ENCODE results near the gene CYSRT1. TPM values are rescaled to one million over a fixed set of nuclear protein-coding genes. Genes with fewer than 3 reads are reported as not detected.

Gene CYSRT1
- total and polyA plus RNA-seq, 2 donors (not counting 1 experiment from before 2014, with no cell fraction given) = 0.19 to 0.66 TPM

DNA sequence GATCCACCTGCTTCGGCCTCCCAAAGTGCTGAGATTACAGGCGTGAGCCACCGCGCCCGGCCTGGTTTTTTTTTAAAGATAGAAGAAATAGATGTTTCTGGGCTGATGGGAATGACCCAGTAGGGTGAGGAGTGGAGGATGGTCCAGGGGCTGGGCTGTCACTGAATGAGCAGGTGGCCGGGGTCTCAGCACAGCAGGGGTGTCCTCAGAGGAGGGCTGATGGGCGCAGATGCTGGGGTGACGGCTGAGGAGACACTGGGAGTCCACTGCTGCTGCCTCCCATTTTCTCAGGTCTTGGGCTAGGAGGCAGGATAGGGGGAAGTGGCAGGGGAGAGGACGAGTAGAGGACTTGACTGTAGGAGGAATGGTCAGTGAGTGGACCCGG lies 50.2 kb downstream of the CYSRT1 start:
- H3K9ac ChIP-seq (ENCODE audit: insufficient read depth, low read length) = no peak overlapping the region
- no peak overlapping the region for H2AFZ ChIP-seq (ENCODE audit: low read length)
- peaks cover 19% of the 10 kb centered on the region for H3K79me2 ChIP-seq (ENCODE audit: control insufficient read depth, insufficient read depth, low read length)
- peaks cover 10% of the 10 kb centered on the region for H3K4me1 ChIP-seq (ENCODE audit: control insufficient read depth, extremely low read depth, insufficient read depth, low read length)
- TF ChIP-seq, protein P1, sequence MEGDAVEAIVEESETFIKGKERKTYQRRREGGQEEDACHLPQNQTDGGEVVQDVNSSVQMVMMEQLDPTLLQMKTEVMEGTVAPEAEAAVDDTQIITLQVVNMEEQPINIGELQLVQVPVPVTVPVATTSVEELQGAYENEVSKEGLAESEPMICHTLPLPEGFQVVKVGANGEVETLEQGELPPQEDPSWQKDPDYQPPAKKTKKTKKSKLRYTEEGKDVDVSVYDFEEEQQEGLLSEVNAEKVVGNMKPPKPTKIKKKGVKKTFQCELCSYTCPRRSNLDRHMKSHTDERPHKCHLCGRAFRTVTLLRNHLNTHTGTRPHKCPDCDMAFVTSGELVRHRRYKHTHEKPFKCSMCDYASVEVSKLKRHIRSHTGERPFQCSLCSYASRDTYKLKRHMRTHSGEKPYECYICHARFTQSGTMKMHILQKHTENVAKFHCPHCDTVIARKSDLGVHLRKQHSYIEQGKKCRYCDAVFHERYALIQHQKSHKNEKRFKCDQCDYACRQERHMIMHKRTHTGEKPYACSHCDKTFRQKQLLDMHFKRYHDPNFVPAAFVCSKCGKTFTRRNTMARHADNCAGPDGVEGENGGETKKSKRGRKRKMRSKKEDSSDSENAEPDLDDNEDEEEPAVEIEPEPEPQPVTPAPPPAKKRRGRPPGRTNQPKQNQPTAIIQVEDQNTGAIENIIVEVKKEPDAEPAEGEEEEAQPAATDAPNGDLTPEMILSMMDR (conservative IDR thresholded peaks at IDR 0.05 in 1 of 2, IDR thresholded peaks at IDR 0.05 in 1 of 2; ENCODE audit: low read depth in 1 of 2, low read length in 2 of 2) = no peak
- TF ChIP-seq EZH2 (IDR thresholded peaks at IDR 0.05; ENCODE audit: low read length, missing control alignments) = no peak
- no peak for DNase-seq (ENCODE audit: low read depth in 2 of 2)
- H3K9me3 ChIP-seq (ENCODE audit: control insufficient read depth, insufficient read depth, low read depth, low read length) = no peaks in the 10 kb centered on the region
- no peak overlapping the region for H3K27ac ChIP-seq (ENCODE audit: insufficient read depth, low read length)
- H3K36me3 ChIP-seq (ENCODE audit: control insufficient read depth, insufficient read depth, low read length) = peaks cover 34% of the 10 kb centered on the region
- no peaks in the 10 kb centered on the region for H4K20me1 ChIP-seq (ENCODE audit: control insufficient read depth, extremely low read depth, insufficient read depth, low read length)
- H3K4me2 ChIP-seq (ENCODE audit: extremely low read depth, insufficient read depth, low read length) = no peak overlapping the region
- no peak overlapping the region for H3K4me3 ChIP-seq (replicated peaks in 1 of 4; ENCODE audit: control extremely low read depth in 1 of 4, insufficient read depth in 1 of 4, low read depth in 3 of 4, low read length in 4 of 4)
- H3K27me3 ChIP-seq (ENCODE audit: control insufficient read depth, insufficient read depth, low read length) = no peaks in the 10 kb centered on the region

Other genes starting within 250 kb of the CYSRT1 start
Only the 30 nearest of the 32 such genes appear.
- 13.7 and 14.9 TPM in 2 replicates for gene PAXX, start 232.8 kb upstream of the CYSRT1 start, total RNA-seq
- 6.1 and 9.9 TPM in 2 replicates for gene PAXX, start 232.8 kb upstream of the CYSRT1 start, polyA plus RNA-seq
- gene CLIC3, start 228.6 kb upstream of the CYSRT1 start, total RNA-seq = 1.3 and 3.5 TPM in 2 replicates
- 0.98 and 1.5 TPM in 2 replicates for gene CLIC3, start 228.6 kb upstream of the CYSRT1 start, polyA plus RNA-seq
- gene ABCA2, start 196.9 kb upstream of the CYSRT1 start, total RNA-seq = 13.9 and 21.8 TPM in 2 replicates
- gene ABCA2, start 196.9 kb upstream of the CYSRT1 start, polyA plus RNA-seq = 8.5 and 13.4 TPM in 2 replicates
- gene FUT7, start 193.1 kb upstream of the CYSRT1 start, total RNA-seq = not detected in 2 replicates
- not detected in 2 replicates for gene FUT7, start 193.1 kb upstream of the CYSRT1 start, polyA plus RNA-seq
- 10.5 and 15.7 TPM in 2 replicates for gene NPDC1, start 179.0 kb upstream of the CYSRT1 start, total RNA-seq
- gene NPDC1, start 179.0 kb upstream of the CYSRT1 start, polyA plus RNA-seq = 9.0 and 12.1 TPM in 2 replicates
- gene ENTPD2, start 171.1 kb upstream of the CYSRT1 start, total RNA-seq = under 0.01 TPM in 2 replicates
- gene ENTPD2, start 171.1 kb upstream of the CYSRT1 start, polyA plus RNA-seq = not detected in 2 replicates
- 0.26 and 2.8 TPM in 2 replicates for gene SAPCD2, start 154.6 kb upstream of the CYSRT1 start, total RNA-seq
- 0.85 and 2.7 TPM in 2 replicates for gene SAPCD2, start 154.6 kb upstream of the CYSRT1 start, polyA plus RNA-seq
- 15.7 and 21.1 TPM in 2 replicates for gene UAP1L1, start 147.7 kb upstream of the CYSRT1 start, total RNA-seq
- 16.4 and 17.9 TPM in 2 replicates for gene UAP1L1, start 147.7 kb upstream of the CYSRT1 start, polyA plus RNA-seq
- 63.2 and 96.6 TPM in 2 replicates for gene MAN1B1, start 138.2 kb upstream of the CYSRT1 start, total RNA-seq
- 43.0 and 45.5 TPM in 2 replicates for gene MAN1B1, start 138.2 kb upstream of the CYSRT1 start, polyA plus RNA-seq
- gene DPP7, start 110.4 kb upstream of the CYSRT1 start, total RNA-seq = 93.0 and 126 TPM in 2 replicates
- gene DPP7, start 110.4 kb upstream of the CYSRT1 start, polyA plus RNA-seq = 28.6 and 44.3 TPM in 2 replicates
- under 0.01 TPM in 1 of 2 replicates, not detected in the other for gene GRIN1, start 86.0 kb upstream of the CYSRT1 start, total RNA-seq
- 0.06 and 0.08 TPM in 2 replicates for gene GRIN1, start 86.0 kb upstream of the CYSRT1 start, polyA plus RNA-seq
- not detected in 2 replicates for gene LRRC26, start 55.1 kb upstream of the CYSRT1 start, total RNA-seq
- not detected in 2 replicates for gene LRRC26, start 55.1 kb upstream of the CYSRT1 start, polyA plus RNA-seq
- not detected in 2 replicates for gene TMEM210, start 53.1 kb upstream of the CYSRT1 start, total RNA-seq
- not detected in 2 replicates for gene TMEM210, start 53.1 kb upstream of the CYSRT1 start, polyA plus RNA-seq
- gene ANAPC2, start 36.6 kb upstream of the CYSRT1 start, total RNA-seq = 15.9 and 18.0 TPM in 2 replicates
- 9.1 and 12.3 TPM in 2 replicates for gene ANAPC2, start 36.6 kb upstream of the CYSRT1 start, polyA plus RNA-seq
- 56.3 and 58.3 TPM in 2 replicates for gene SSNA1, start 36.5 kb upstream of the CYSRT1 start, total RNA-seq
- gene SSNA1, start 36.5 kb upstream of the CYSRT1 start, polyA plus RNA-seq = 37.7 and 51.2 TPM in 2 replicates
- 5.1 and 5.8 TPM in 2 replicates for gene TPRN, start 24.4 kb upstream of the CYSRT1 start, total RNA-seq
- gene TPRN, start 24.4 kb upstream of the CYSRT1 start, polyA plus RNA-seq = 1.6 and 2.3 TPM in 2 replicates
- 36.2 and 36.3 TPM in 2 replicates for gene TMEM203, start 19.5 kb upstream of the CYSRT1 start, total RNA-seq
- 38.6 and 44.9 TPM in 2 replicates for gene TMEM203, start 19.5 kb upstream of the CYSRT1 start, polyA plus RNA-seq
- 2.6 and 3.1 TPM in 2 replicates for gene NDOR1, start 19.5 kb upstream of the CYSRT1 start, total RNA-seq
- 2.4 and 5.6 TPM in 2 replicates for gene NDOR1, start 19.5 kb upstream of the CYSRT1 start, polyA plus RNA-seq
- gene RNF208, start 2.9 kb upstream of the CYSRT1 start, total RNA-seq = 0.26 and 0.33 TPM in 2 replicates
- 0.14 and 0.34 TPM in 2 replicates for gene RNF208, start 2.9 kb upstream of the CYSRT1 start, polyA plus RNA-seq
- under 0.01 TPM in 1 of 2 replicates, not detected in the other for gene RNF224, start 2.3 kb downstream of the CYSRT1 start, total RNA-seq
- gene RNF224, start 2.3 kb downstream of the CYSRT1 start, polyA plus RNA-seq = not detected in 2 replicates
- not detected in 2 replicates for gene SLC34A3, start 5.7 kb downstream of the CYSRT1 start, total RNA-seq
- not detected in 2 replicates for gene SLC34A3, start 5.7 kb downstream of the CYSRT1 start, polyA plus RNA-seq
- gene TUBB4B, start 16.1 kb downstream of the CYSRT1 start, total RNA-seq = 106 and 111 TPM in 2 replicates
- 332 and 663 TPM in 2 replicates for gene TUBB4B, start 16.1 kb downstream of the CYSRT1 start, polyA plus RNA-seq
- gene STPG3, start 26.1 kb downstream of the CYSRT1 start, total RNA-seq = not detected in 2 replicates
- not detected in 2 replicates for gene STPG3, start 26.1 kb downstream of the CYSRT1 start, polyA plus RNA-seq
- 40.6 and 50.0 TPM in 2 replicates for gene NELFB, start 30.2 kb downstream of the CYSRT1 start, total RNA-seq
- gene NELFB, start 30.2 kb downstream of the CYSRT1 start, polyA plus RNA-seq = 23.5 and 32.7 TPM in 2 replicates
- 12.6 and 22.1 TPM in 2 replicates for gene TOR4A, start 52.6 kb downstream of the CYSRT1 start, total RNA-seq
- 3.3 and 11.3 TPM in 2 replicates for gene TOR4A, start 52.6 kb downstream of the CYSRT1 start, polyA plus RNA-seq
- under 0.01 TPM in 1 of 2 replicates, not detected in the other for gene NRARP, start 77.1 kb downstream of the CYSRT1 start, total RNA-seq
- 0.07 TPM in 2 replicates for gene NRARP, start 77.1 kb downstream of the CYSRT1 start, polyA plus RNA-seq
- gene EXD3, start 198.0 kb downstream of the CYSRT1 start, total RNA-seq = 7.4 and 13.0 TPM in 2 replicates
- 1.7 and 2.6 TPM in 2 replicates for gene EXD3, start 198.0 kb downstream of the CYSRT1 start, polyA plus RNA-seq
- 0.66 and 0.77 TPM in 2 replicates for gene NOXA1, start 198.2 kb downstream of the CYSRT1 start, total RNA-seq
- gene NOXA1, start 198.2 kb downstream of the CYSRT1 start, polyA plus RNA-seq = 0.08 TPM in 1 of 2 replicates, not detected in the other
- under 0.01 TPM in 1 of 2 replicates, not detected in the other for gene ENTPD8, start 216.2 kb downstream of the CYSRT1 start, total RNA-seq
- not detected in 2 replicates for gene ENTPD8, start 216.2 kb downstream of the CYSRT1 start, polyA plus RNA-seq
- gene NSMF, start 234.2 kb downstream of the CYSRT1 start, total RNA-seq = 10.8 and 13.4 TPM in 2 replicates
- 15.0 and 22.8 TPM in 2 replicates for gene NSMF, start 234.2 kb downstream of the CYSRT1 start, polyA plus RNA-seq

Measured in fibroblast of lung (primary cell).